Measurements from ENCODE around the gene PLAAT5.

PLAAT5 gene

DNA sequence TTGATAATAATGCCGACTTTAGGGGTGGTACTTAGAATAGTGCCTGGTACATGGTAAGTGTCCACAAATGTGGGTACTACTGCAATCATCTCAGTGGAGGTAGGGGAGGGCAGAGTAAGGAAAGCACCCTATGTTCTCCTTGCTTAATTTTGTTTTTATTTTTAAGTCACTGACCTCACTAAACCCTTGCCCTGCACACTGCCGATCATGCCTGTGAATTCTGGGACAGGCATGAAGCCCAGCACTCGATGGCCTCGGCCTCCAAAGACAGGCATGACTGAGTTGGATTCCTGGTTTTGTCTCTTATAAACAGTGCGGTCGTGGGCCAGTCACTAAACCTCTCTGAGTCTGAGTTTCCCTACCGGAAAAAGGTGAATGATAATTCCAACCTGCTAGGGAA lies 21.8 kb upstream of the PLAAT5 start:
- no peak for DNase-seq (ENCODE audit: low read depth in 2 of 2)

DNA sequence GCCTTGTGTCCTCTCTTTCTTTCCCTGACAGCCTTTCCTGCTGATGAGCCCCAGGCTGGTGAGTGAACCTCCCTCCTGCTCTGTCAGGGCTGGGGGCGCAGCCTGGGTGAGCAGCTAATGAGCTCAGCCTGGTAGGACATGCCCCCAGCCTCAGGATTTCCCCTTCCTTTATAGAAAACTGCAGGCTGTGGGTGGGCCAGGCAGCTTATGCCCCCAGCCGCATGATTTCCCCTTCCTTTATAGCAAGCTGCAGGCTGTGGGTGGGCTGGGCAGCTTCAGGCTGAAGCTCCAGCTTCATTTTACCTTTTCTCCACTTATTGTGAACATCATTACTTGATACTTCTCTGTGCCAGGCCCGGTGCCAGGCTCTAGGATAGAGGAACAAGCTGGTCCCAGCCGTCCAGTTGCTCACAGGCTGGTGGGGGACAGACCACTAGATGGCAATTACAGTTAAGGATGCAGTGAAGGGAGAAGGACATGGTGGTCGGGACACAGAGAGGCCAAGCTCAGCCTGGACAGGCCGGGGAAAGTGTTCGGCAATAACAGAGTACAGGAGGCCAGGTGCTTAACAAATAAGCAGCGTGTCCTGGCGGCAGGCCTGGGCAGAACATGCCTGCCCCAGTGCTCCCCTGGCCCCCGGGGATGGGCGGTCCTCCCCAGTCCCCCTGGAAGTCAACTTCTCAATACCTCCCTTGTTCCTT lies 20.2 kb upstream of the PLAAT5 start:
- no peak for DNase-seq (ENCODE audit: low read depth in 2 of 2)

DNA sequence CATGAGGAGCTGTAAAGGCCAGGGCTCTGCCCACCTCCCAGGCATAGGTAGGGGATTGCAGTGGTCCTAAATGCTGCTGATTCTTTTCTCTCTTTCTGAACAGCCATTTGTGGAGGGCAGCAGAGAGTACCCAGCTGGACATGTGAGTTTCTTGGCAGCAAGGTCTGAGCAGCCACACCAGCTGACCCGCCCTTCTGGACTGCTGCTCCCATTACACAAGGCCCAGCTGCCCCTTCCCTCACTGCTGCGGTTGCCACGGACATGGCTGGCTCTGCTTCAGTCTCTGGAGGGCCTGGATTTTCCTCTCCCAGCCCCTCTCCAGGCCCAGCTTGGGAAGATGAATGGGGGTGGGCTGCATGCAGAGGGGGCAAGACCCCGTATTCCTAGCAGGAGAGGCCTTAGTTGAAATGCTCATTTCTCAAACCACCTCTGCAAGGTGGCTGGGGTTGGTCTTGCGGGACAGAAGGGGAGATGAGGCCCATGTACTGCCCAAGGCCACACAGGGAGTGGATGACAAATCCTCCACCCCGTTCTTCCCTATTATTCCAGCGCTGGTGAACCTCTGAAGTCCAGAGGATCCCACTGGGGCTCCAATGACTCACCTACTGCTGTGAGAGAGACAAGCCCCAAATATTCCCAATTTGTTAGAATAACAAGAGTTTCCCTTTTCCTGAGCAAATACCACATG lies 19.5 kb upstream of the PLAAT5 start:
- DNase-seq (ENCODE audit: low read depth in 2 of 2): no peak

DNA sequence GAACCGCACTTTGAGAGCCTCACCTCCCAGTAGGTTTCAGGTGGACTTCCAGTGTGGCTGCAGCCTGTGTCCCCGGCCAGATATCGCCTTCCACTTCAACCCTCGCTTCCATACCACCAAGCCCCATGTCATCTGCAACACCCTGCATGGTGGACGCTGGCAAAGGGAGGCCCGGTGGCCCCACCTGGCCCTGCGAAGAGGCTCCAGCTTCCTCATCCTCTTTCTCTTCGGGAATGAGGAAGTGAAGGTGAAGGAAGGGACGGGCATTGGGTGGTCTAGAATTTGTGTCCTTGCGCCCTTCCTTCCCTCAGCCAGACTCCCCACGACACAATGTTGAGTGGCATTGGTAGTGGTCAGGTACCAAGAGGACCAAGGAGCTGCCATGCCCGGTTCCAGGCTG lies 17.8 kb upstream of the PLAAT5 start:
- no peak for DNase-seq (ENCODE audit: low read depth in 2 of 2)

DNA sequence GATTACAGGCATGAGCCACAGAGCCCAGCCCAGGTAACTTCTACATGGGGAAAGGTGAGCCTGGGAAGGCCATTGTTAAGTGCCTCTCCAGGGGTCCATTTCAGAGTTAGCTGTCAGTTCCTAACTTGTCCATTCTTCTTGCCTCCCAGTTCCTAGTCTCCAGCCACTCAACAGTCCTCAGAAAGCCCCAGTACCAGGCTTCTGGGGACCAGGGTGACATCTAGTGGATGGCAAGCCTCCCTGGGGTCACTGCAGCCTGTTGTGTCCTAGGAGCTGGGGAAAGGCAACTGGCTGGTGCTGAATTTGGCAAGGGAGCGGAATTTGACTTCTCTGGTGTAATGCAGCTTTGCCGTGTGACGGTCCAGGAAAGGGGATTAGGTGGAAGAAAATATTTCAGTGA lies 17.0 kb upstream of the PLAAT5 start:
- DNase-seq (ENCODE audit: low read depth in 2 of 2): no peak

DNA sequence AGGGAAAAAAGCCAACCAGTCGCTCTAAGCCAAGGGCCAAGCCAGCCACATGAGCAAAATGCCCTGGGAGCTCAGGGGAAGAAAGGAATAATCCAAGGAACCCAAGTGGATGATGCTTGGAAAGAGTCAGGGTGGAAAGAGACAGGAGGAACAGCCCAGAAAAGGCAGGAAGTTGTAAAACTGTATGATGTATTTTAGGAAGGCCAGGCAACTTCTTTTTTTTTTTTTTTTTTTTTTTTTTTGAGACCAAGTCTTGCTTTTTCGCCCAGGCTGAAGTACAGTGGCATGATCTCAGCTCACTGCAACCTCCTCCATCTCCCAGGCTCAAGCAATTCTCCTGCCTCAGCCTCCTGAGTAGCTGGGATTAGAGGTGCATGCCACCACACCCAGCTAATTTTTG lies 16.5 kb upstream of the PLAAT5 start:
- no peak for DNase-seq (ENCODE audit: low read depth in 2 of 2)

DNA sequence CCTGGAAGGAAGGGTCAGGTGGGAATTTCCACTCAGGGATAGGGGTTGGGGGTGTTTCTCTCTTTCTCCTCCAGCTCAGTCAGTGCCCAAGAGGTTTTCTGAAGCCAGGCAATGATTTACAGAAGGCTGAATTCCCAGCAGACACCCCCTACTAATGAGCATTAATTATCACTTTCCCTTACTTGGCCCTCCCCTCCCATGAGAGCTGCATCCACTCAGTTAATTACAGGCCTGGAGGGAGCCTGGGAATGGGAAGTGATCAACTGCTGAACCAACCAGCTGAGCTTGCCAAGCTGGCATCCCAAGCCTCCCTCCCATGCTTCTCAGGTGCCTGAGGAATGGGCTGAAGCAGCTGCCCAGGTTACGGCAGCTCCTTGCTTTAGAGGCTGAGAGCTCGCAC lies 15.9 kb upstream of the PLAAT5 start:
- no peak for DNase-seq (ENCODE audit: low read depth in 2 of 2)

DNA sequence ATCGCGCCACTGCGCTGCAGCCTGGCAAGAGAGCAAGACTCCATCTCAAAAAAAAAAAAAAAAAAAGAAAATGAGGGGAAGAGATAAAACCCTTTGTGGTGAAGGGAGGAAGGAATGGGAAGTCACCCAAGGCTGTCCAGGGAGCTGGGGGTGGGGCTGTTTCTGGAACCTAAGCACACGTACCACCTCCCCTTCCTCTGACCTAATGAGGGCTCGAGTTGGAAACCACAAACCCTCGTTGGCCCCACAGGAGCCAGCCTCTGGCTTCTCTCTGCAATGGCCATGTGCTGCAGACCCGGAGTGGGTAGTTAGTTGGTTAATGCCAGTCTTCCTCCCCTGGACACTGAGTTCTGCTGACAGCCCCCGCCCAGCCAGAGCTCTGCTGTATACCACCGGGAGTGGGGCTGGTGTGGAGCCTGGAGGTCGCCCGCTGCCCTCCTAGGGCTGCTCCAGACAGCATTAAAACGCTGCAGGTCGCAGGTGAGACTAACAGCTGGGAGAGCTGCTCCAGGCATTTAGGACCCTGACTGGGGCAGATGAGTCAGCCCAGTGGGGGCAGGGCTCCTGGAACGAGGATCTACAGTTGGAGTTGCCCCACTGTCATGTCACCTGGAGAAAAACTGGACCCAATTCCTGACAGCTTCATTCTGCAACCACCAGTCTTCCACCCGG lies 15.0 kb upstream of the PLAAT5 start, which contains the start of gene LGALS12:
Gene LGALS12 (plus strand): TSS at position 228 of the 672 bp plus-strand sequence. CDS start 375 bp downstream, at position 603.
- no peak for DNase-seq (ENCODE audit: low read depth in 2 of 2)

DNA sequence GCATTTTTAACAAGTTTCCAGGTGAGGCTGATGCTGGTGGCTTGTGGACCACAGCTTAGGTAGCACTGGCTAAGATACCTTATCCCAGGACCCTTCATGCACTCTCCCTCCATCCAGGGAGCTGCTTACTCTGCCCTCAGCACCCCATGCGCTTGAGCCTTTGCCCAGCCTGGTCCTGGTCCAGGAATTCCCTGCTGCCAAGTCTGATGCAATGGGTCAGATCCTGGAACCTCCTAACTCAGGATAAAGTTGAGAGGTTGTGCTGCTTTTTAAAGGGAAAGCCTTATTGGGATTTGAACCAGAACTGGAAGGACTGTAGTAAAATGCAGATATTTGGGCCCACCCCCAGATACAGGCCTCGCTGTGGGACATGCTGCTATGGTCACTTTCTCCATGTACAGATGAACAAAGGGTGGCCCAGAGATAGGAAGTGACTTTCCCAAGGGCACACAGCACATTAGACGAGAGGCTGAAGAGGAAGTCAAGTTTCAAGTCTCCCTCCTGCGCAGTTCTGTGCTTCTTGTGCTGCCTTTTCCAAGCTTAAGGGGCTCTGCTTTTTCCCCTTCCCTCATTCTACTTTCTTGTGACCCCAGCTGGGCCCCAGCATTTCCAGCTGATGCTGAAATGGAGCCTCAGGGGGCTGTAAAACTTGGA lies 14.1 kb upstream of the PLAAT5 start:
- DNase-seq (ENCODE audit: low read depth in 2 of 2): no peak

DNA sequence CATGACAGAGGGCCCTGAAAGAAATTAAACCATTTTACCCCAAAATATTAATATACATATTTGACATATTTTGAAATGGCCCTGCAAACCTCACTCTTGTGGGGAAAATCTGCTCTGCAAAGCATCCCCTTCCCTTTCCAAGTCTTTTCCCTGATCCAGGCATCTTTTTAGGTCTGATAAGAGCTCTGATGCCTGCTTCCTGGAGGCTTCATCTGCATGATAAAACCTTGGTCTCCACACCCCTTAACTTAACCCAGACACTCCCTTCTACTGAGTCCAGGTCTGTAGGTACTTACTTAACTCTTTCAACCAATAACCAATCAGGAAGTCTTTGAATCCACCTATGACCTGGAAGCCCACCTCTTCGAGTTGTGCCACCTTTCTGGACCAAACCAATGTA lies 13.1 kb upstream of the PLAAT5 start:
- DNase-seq (ENCODE audit: low read depth in 2 of 2): no peak

DNA sequence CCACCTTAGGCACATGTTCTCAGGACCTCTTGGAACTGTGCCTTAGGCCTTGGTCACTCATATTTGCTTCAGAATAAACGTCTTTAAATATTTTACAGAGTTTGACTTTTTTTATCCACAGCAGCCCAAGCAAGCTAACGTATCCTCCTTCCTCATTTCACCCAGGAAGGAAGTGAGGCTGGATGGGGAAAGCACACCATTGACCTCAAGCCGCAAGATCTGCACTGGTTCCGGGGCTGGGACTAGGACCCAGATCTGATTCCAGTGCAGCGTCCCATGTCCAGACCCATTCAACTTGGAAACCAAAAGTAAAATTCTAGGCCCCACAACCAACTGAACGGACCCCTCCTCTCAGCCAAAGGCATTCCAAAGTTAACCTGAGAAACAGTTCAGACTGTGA lies 12.5 kb upstream of the PLAAT5 start:
- DNase-seq (ENCODE audit: low read depth in 2 of 2): no peak

DNA sequence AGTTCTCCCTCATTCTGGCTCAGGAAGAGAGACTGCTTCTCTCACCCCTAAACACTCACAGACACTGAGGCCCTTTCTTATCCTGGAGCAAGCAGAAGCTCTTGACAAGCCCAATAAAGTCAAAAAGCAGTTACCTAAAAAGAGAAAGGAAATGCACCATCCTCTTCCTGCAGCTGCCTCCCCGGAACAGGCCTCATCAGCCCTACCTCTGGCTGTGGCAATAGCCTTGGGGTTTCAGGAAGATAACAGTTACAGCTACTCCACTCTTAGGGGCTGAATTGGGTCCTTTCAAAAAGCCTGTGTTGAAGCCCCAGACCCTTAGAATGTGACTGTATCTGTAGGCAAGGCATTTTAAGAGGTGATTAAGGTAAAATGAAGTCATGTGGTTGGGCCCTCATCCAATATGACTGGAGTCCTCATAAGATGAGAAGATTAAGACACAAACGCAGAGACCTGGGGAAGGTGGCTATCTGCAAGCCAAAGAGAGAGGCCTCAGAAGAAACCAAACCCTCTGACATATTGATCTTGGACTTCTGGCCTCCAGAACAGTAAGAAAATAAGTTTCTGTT lies 11.4 kb upstream of the PLAAT5 start:
- no peak for DNase-seq (ENCODE audit: low read depth in 2 of 2)

DNA sequence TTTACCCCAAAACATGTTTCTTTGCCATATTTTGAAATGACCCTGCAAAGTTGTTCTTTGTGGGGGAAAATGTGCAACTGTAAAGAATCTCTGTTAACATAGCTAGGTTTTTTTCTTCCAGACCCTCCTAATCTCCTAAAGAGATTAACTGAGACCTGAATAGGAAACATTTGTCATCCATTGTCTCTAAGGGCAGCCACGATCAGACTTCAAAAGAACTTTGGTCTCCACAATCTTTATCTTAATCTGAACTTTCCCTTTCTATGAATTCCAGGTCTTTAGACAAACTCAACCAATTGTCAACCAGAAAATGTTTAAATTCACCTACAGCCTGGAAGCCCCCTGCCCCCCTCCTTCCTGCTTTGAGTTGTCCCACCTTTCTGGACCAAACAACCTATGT lies 10.3 kb upstream of the PLAAT5 start:
- DNase-seq (ENCODE audit: low read depth in 2 of 2): no peak

DNA sequence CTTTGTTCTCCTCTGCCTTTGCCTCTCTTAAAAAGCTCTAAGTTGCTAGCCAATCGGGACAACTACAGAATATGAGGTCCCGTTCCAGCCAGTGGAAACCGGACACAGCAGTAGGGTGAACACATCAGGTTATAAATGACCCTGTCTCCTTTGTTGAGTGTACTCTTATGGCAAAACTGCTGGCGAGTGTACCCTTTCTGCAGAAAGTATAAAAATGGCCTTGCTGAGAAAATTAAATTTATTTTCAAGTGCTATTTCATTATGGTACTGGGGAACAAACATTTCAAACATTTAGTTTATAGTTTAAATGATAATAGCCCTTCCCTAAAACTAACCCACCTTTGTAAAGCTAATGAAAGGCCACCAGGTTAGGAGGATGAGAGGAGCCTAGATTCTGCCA lies 8.9 kb upstream of the PLAAT5 start:
- no peak for DNase-seq (ENCODE audit: low read depth in 2 of 2)

DNA sequence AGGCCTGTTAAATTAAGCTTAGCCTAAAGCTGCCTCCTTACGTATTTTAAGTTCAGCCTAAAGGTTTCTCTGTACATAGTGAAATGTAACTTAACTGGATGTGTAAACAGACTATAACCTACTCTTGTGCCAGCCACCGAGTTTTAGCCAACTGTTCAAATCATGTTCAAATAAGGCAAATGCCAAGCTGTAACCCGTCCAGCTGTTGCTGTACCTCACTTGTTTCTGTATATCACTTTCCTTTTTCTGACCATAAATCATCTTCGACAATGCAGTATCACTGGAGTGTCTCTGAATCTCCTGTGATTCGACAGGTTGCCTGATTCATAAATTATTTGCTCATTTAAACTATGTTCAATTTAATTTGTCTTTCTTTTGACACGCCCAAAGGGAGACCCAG lies 4.0 kb upstream of the PLAAT5 start:
- DNase-seq (ENCODE audit: low read depth in 2 of 2): no peak

DNA sequence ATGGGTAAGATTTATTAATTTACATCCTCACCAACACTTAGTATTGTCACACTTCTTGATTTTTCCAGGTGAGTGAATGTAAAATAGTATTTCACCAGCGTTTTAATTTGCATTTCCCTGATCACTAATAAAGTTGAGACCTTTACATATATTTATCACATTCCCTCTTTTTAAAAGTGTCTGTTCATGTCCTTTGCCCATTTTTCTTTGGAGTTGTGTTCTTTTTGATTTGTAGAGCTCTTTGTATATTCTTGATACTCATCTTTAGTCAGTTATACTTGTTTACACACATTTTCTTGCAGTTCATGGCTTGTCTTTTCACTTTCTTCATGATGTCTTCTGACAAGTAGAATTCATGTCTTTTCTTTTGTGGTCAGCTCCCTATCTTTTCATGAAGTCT lies 2.2 kb upstream of the PLAAT5 start:
- no peak for DNase-seq (ENCODE audit: low read depth in 2 of 2)

DNA sequence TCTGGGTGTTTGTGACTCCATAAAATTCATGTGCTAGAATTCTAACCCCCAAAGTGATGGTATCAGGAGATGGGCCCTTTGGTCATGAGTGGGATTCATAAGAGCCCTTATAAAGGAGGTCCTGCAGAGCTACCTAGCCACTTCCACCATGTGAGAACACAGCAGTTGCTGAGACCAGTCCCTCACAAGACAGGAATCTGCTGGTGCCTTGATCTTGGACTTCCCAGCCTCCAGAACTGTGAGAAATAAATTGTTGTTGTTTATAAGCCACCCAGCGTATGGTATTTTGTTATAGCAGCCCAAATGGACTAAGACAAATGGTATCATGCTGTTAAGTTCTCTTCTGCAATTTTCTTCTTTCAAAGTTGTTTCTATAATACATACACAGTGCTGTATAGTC lies 1.5 kb upstream of the PLAAT5 start:
- DNase-seq (ENCODE audit: low read depth in 2 of 2): no peak

DNA sequence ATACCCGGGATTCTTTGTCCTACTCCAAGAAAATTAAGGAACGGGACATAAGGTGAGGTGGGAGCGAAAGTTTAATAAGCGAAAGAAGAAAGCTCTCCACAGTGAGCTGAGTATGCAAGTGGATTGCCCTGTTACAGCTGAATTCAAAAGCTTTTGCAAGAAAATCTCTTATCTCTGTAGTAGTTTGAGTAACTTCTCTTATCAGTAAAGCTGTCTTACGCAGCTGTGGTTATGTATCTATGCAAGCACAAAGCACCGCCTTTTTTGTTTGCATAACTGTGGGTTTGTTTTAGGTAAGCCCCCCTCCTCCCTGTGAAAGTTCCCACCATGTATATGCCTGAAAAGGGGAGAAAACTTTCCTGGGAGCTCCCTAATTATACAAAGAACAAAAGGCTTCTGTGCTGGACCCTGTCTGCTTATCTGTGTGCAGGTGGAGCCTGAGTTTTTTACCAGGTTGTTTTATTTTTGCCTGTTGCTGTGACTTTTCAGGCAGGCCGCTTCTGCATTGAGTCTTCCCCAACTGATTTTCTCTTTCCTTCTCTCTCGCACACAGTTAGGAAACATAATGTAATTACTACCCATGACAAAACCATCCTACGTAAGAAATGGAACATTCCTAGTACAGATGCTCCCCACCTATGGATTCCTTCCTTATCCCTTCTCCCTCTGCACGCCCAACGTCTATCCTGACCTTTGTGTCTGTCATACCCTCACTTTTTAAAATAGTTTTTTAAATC lies 837 bp upstream of the PLAAT5 start:
- DNase-seq (ENCODE audit: low read depth in 2 of 2): no peak

DNA sequence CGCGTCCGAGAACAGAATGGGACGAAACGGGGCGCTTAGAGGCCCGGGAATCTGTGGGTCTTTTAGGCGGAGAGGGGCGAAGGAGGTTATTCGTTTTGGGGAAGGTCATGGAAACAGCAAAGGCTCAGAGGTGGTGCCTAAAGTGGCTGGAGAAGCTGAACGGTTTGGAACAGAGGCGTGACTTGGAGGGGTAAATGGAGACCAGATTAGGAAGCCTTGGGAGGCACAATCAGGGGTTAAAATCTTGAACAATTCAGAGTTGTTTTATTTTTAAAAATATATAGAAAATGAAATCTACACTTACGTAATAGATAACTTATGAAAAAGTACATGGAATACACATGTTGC lies 247 bp upstream of the PLAAT5 start:
- DNase-seq (ENCODE audit: low read depth in 2 of 2): no peak

DNA sequence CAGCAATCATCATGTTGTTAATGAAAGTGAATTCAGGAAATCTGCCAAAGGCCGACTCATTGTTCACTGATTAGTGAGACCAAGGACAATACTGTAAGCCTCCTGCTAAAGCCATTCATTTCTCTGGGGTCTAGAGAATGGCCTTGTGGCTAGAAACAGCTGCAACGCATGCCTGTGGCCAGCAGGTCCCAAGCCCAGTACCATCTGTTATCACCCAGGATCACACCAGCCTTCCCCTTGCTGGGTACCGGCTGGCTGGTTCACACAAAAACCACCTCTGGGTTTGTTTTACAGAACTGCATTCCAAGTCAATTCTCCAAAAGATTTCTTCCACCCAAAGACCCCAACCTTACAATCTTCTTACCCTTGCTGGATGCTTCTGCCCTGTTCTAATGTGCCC lies 1.1 kb downstream of the PLAAT5 start:
- no peak for DNase-seq (ENCODE audit: low read depth in 2 of 2)

DNA sequence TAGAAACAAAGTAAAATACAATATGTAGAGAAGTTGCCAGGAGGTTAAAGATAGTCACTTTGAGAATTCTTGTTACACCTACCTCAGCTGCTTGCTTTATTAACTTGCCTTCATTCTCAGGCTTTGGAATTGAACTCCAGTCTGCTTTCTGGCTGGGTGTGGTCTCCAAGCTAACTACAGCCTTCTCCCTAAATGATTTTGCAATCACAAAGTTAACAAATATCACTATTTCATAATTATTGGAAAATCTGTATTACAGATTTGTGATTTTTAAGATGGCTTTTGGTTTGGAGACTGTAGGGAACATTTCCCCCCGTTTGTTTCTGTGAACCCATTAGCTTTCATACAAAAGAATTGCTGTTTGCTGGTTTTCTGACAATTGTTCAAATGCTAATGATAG lies 2.2 kb downstream of the PLAAT5 start:
- DNase-seq (ENCODE audit: low read depth in 2 of 2): no peak

DNA sequence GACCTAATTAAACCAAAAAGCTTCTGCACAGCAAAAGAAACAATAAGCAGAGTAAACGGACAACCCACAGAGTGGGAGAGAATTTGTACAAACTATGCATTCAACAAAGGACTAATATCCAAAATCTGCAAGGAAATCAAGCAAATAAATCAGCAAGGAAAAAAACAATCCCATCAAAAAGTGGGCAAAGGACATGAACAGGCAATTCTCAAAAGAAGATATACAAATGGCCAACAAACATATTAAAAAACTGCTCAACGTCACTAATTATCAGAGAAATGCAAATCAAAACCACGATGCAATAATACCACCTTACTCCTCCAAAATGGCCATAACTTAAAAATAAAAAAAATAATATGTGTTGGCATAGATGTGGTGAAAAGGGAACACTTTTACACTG lies 5.2 kb downstream of the PLAAT5 start:
- DNase-seq (ENCODE audit: low read depth in 2 of 2): no peak

All from stimulated activated CD4-positive, alpha-beta T cell treated with anti-CD3 and anti-CD28 coated beads, Interleukin-15, amount 100 ng/mL, for 48 hours (primary cell).